OCI-LY1 (cell line): ENCODE data around the gene MYL3.
"Not testable (repeated sequence)": the region's sequence is repeated elsewhere in the genome, so short reads cannot be mapped to it uniquely, and the experiment has no call there.

Experiments used
- EZH2 ChIP-seq: fragments of 200-600 bp; sonication (generic), shearing (Covaris generic); IDR thresholded peaks from 2 replicates; pipeline ENCODE4 v1.8.0; 2017; ENCODE audit warnings: borderline replicate concordance, mixed run types, mild to moderate bottlenecking, antibody characterized with exemption, low read length, moderate library complexity, mixed read lengths
- TF ChIP-seq, protein P1 (sequence below): fragments of 200-600 bp; sonication (generic), shearing (Covaris generic); IDR thresholded peaks from 2 replicates; pipeline ENCODE4 v1.5.1; 2017; ENCODE audit warnings: mild to moderate bottlenecking, antibody characterized with exemption, low read length, moderate library complexity, mixed read lengths

DNA sequence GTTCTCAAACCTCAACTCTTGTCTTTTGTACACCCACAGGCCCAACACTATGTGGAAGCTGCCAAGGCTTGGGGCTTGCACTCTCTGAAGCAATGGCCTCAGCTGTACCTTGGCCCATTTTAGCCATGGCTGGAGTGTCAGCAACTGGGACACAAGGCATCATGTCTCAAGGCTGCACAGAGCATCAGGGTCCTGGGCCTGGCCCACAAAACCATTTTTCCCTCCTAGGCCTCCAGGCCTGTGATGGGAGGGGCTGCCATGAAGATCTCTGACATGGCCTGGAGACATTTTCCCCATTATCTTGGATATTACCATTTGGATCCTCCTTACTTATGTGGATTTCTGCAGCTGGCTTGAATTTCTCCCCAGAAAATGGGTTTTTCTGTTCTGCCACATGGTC is 39.9 kb downstream of the MYL3 start:
- TF ChIP-seq, protein P1, sequence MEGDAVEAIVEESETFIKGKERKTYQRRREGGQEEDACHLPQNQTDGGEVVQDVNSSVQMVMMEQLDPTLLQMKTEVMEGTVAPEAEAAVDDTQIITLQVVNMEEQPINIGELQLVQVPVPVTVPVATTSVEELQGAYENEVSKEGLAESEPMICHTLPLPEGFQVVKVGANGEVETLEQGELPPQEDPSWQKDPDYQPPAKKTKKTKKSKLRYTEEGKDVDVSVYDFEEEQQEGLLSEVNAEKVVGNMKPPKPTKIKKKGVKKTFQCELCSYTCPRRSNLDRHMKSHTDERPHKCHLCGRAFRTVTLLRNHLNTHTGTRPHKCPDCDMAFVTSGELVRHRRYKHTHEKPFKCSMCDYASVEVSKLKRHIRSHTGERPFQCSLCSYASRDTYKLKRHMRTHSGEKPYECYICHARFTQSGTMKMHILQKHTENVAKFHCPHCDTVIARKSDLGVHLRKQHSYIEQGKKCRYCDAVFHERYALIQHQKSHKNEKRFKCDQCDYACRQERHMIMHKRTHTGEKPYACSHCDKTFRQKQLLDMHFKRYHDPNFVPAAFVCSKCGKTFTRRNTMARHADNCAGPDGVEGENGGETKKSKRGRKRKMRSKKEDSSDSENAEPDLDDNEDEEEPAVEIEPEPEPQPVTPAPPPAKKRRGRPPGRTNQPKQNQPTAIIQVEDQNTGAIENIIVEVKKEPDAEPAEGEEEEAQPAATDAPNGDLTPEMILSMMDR, result not testable (repeated sequence)
- not testable (repeated sequence) for TF ChIP-seq EZH2
